ENCODE data around the gene ADAMTS3.

DNA sequence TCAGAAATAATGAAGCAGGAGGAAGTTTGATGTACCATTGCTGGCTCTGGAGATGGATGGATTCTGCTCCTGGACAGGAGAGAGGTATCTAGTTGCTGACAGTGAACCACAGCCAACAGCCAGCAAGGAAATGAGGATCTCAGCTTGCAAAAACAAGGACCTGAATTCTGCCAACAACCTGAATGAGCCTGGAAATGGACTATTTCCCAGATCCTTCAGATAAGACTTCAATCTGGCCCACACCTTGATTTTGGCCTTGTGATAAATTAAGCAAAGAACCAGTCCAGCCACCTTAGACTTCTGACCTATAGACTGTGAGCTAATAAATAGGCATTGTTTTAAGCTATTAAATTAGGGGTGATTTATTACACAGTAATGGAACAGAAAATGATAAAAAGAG lies 220.3 kb downstream of the ADAMTS3 start:
- TF ChIP-seq, protein P1, sequence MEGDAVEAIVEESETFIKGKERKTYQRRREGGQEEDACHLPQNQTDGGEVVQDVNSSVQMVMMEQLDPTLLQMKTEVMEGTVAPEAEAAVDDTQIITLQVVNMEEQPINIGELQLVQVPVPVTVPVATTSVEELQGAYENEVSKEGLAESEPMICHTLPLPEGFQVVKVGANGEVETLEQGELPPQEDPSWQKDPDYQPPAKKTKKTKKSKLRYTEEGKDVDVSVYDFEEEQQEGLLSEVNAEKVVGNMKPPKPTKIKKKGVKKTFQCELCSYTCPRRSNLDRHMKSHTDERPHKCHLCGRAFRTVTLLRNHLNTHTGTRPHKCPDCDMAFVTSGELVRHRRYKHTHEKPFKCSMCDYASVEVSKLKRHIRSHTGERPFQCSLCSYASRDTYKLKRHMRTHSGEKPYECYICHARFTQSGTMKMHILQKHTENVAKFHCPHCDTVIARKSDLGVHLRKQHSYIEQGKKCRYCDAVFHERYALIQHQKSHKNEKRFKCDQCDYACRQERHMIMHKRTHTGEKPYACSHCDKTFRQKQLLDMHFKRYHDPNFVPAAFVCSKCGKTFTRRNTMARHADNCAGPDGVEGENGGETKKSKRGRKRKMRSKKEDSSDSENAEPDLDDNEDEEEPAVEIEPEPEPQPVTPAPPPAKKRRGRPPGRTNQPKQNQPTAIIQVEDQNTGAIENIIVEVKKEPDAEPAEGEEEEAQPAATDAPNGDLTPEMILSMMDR (IDR thresholded peaks at IDR 0.05) = no peak
- TF ChIP-seq POLR2A (IDR thresholded peaks at IDR 0.05) = no peak
- no peak for TF ChIP-seq POLR2AphosphoS5 (IDR thresholded peaks at IDR 0.05)
- TF ChIP-seq EP300 (IDR thresholded peaks at IDR 0.05) = no peak

All from stomach (tissue), 4 donors.